ENCODE results near the gene F10. TPM values are rescaled to one million over a fixed set of nuclear protein-coding genes. Genes with fewer than 3 reads are reported as not detected.
A peak's percentile ranks its signal among the peaks of the same experiment; 100 is the strongest.

F10 gene
- total RNA-seq, 5 donors from 2014 or later (not counting 1 experiment from before 2014, with no cell fraction given): not detected

- no peak overlapping the region for H3K27ac ChIP-seq (ENCODE audit: low read length)
- ChIA-PET CTCF (interaction anchor here in 1 of 2 donors (0.8 kb wide), 1 partner anchor 62 kb away, joined by 4 read pairs; no protein-coding TSS in a partner anchor), POLR2A (no interaction called here)
- peaks cover 13 to 19% of the 10 kb centered on the region in 2 experiments for H3K4me1 ChIP-seq (ENCODE audit: control insufficient read depth in 1 of 2, extremely low read depth in 1 of 2, insufficient read depth in 2 of 2, low read length in 2 of 2)
- peaks cover 0 to 8% of the 10 kb centered on the region in 2 donors for H3K27me3 Mint-ChIP-seq
- H3K27me3 ChIP-seq (replicated peaks in 1 of 2; ENCODE audit: control insufficient read depth in 2 of 2, extremely low read depth in 1 of 2, insufficient read depth in 2 of 2, low read length in 1 of 2): peaks cover 2 to 45% of the 10 kb centered on the region in 2 experiments
- no peak for ATAC-seq (replicated peaks in 1 of 4)
- H3K27ac Mint-ChIP-seq: no peak overlapping the region
- H3K4me3 ChIP-seq (ENCODE audit: control insufficient read depth in 1 of 2, extremely low read depth in 1 of 2, low read length in 1 of 2): no peak overlapping the region
- peaks cover 12 to 13% (median 13%) of the 10 kb centered on the region in 3 donors for H3K4me1 Mint-ChIP-seq
- H3K9me3 Mint-ChIP-seq: no peaks in the 10 kb centered on the region
- H3K36me3 Mint-ChIP-seq: no peaks in the 10 kb centered on the region
- H3K36me3 ChIP-seq (ENCODE audit: control insufficient read depth in 2 of 2, extremely low read depth in 1 of 2, insufficient read depth in 1 of 2, low read length in 1 of 2): no peaks in the 10 kb centered on the region
- no peaks in the 10 kb centered on the region for H3K9me3 ChIP-seq
- 99% methylated on average over 10 of the region's 13 CpGs for WGBS (ENCODE audit: insufficient coverage)
- DNase-seq: no peak
- H3K4me3 Mint-ChIP-seq: no peak overlapping the region
Measured at GRCh38 chr13:113148407-113148806, 25.8 kb downstream of the F10 start.

- Histone ChIP-seq H3K36me3 (ENCODE audit: control insufficient read depth in 2 of 2, extremely low read depth in 1 of 2, insufficient read depth in 1 of 2, low read length in 1 of 2) (no peaks in the 10 kb centered on the region), H3K27me3 (replicated peaks in 1 of 2; ENCODE audit: control insufficient read depth in 2 of 2, extremely low read depth in 1 of 2, insufficient read depth in 2 of 2, low read length in 1 of 2) (peaks cover 2 to 39% of the 10 kb centered on the region in 2 experiments), H3K4me1 (ENCODE audit: control insufficient read depth in 1 of 2, extremely low read depth in 1 of 2, insufficient read depth in 2 of 2, low read length in 2 of 2) (peaks cover 15 to 22% of the 10 kb centered on the region in 2 experiments), H3K4me3 (ENCODE audit: control insufficient read depth in 1 of 2, extremely low read depth in 1 of 2, low read length in 1 of 2) (no peak overlapping the region), H3K27ac (ENCODE audit: low read length) (no peak overlapping the region), H3K9me3 (no peaks in the 10 kb centered on the region)
- Mint-ChIP-seq H3K4me1 (peaks cover 13 to 17% (median 16%) of the 10 kb centered on the region in 3 donors), H3K9me3 (no peaks in the 10 kb centered on the region), H3K36me3 (no peaks in the 10 kb centered on the region), H3K4me3 (no peak overlapping the region), H3K27ac (no peak overlapping the region), H3K27me3 (peaks cover 0 to 8% of the 10 kb centered on the region in 2 donors)
- ChIA-PET CTCF (no interaction called here), POLR2A (no interaction called here)
- ATAC-seq (replicated peaks in 1 of 4) (no peak), DNase-seq (no peak)
- WGBS (ENCODE audit: insufficient coverage): 94% methylated on average over 35 of the region's 38 CpGs
Measured at GRCh38 chr13:113148940-113149503, 26.4 kb downstream of the F10 start.

GRCh38 chr13:113149711-113150549 is 27.3 kb downstream of the F10 start:
- 87% methylated on average over 22 of the region's 26 CpGs for WGBS (ENCODE audit: insufficient coverage)
- Mint-ChIP-seq H3K4me3 (no peak overlapping the region), H3K27ac (no peak overlapping the region), H3K9me3 (no peaks in the 10 kb centered on the region), H3K4me1 (peaks cover 16 to 19% (median 18%) of the 10 kb centered on the region in 3 donors), H3K36me3 (no peaks in the 10 kb centered on the region), H3K27me3 (peaks cover 0 to 8% of the 10 kb centered on the region in 2 donors)
- H3K36me3 ChIP-seq (ENCODE audit: control insufficient read depth in 2 of 2, extremely low read depth in 1 of 2, insufficient read depth in 1 of 2, low read length in 1 of 2): no peaks in the 10 kb centered on the region
- ChIA-PET POLR2A (no interaction called here), CTCF (no interaction called here)
- no peak for ATAC-seq (replicated peaks in 1 of 4)
- H3K27me3 ChIP-seq (replicated peaks in 1 of 2; ENCODE audit: control insufficient read depth in 2 of 2, extremely low read depth in 1 of 2, insufficient read depth in 2 of 2, low read length in 1 of 2): peaks cover 2 to 36% of the 10 kb centered on the region in 2 experiments
- DNase-seq: no peak
- peaks cover 15 to 26% of the 10 kb centered on the region in 2 experiments for H3K4me1 ChIP-seq (ENCODE audit: control insufficient read depth in 1 of 2, extremely low read depth in 1 of 2, insufficient read depth in 2 of 2, low read length in 2 of 2)
- no peaks in the 10 kb centered on the region for H3K9me3 ChIP-seq
- H3K4me3 ChIP-seq (ENCODE audit: control insufficient read depth in 1 of 2, extremely low read depth in 1 of 2, low read length in 1 of 2): no peak overlapping the region
- H3K27ac ChIP-seq (ENCODE audit: low read length): no peak overlapping the region

DNA sequence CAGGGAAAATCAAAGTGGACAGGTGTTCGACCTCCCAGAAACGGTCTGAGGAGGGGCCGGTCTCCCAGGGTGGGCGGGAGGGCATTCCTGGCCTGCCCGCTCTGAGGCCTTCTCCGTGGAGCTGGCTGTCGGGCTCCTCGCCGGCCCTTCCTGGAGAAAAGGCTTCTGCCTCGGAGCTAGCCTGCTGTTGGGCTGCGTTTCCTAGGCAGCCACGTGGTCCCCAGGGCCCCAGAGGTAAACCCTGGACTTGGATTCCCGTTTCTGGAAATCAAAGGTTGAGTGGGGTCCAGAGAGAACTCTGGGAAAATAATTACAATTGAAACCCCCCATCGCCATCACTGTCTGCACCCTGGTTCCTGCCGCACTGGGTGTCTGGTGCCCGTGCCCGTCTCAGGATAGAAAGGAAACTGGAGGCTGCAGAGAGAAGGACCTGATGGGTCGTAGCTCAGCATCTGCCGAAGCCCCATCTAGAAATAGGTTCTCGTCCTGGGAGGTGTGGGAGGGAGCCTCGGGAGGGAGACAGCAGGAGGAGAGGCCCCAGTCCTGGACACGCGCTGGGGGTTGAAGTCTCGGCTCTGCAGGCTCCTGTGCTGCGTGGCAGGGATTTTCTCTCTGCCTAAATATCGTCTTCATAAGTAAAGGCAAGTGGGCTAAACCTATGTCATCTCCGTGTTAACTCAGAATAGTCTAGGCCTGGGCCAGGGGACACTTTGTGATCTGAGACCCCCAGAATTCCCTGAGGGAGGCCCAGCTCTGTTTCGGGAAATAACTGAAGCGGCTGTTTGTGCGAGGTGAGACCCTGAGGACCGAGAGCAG is 28.2 kb downstream of the F10 start:
- Histone ChIP-seq H3K27me3 (replicated peaks in 1 of 2; ENCODE audit: control insufficient read depth in 2 of 2, extremely low read depth in 1 of 2, insufficient read depth in 2 of 2, low read length in 1 of 2) (peaks cover 2 to 36% of the 10 kb centered on the region in 2 experiments), H3K4me3 (ENCODE audit: control insufficient read depth in 1 of 2, extremely low read depth in 1 of 2, low read length in 1 of 2) (no peak overlapping the region), H3K4me1 (ENCODE audit: control insufficient read depth in 1 of 2, extremely low read depth in 1 of 2, insufficient read depth in 2 of 2, low read length in 2 of 2) (peaks cover 15 to 26% of the 10 kb centered on the region in 2 experiments), H3K36me3 (ENCODE audit: control insufficient read depth in 2 of 2, extremely low read depth in 1 of 2, insufficient read depth in 1 of 2, low read length in 1 of 2) (no peaks in the 10 kb centered on the region), H3K27ac (ENCODE audit: low read length) (no peak overlapping the region), H3K9me3 (no peaks in the 10 kb centered on the region)
- H3K4me1 Mint-ChIP-seq: peaks cover 19 to 21% (median 19%) of the 10 kb centered on the region in 3 donors
- peaks cover 0 to 8% of the 10 kb centered on the region in 2 donors for H3K27me3 Mint-ChIP-seq
- no peak overlapping the region for H3K27ac Mint-ChIP-seq
- H3K9me3 Mint-ChIP-seq: peaks cover 3 to 6% (median 5%) of the 10 kb centered on the region in 3 donors
- POLR2A ChIA-PET: no interaction called here
- peak overlapping the region in 1 of 3 donors; percentile 17 for H3K4me3 Mint-ChIP-seq
- DNase-seq (no peak), ATAC-seq (replicated peaks in 1 of 4) (no peak)
- CTCF ChIA-PET: no interaction called here
- 89% methylated on average over 20 of the region's 31 CpGs for WGBS (ENCODE audit: insufficient coverage)
- H3K36me3 Mint-ChIP-seq: no peaks in the 10 kb centered on the region

- H3K9me3 Mint-ChIP-seq: peaks cover 3 to 7% (median 6%) of the 10 kb centered on the region in 3 donors
- H3K27ac Mint-ChIP-seq: peak overlapping the region in 1 of 2 donors; percentile 66
- Histone ChIP-seq H3K27me3 (replicated peaks in 1 of 2; ENCODE audit: control insufficient read depth in 2 of 2, extremely low read depth in 1 of 2, insufficient read depth in 2 of 2, low read length in 1 of 2) (peaks cover 2 to 27% of the 10 kb centered on the region in 2 experiments), H3K27ac (ENCODE audit: low read length) (no peak overlapping the region), H3K9me3 (no peaks in the 10 kb centered on the region), H3K4me3 (ENCODE audit: control insufficient read depth in 1 of 2, extremely low read depth in 1 of 2, low read length in 1 of 2) (peak overlapping the region in 1 of 2 donors; percentile 81), H3K36me3 (ENCODE audit: control insufficient read depth in 2 of 2, extremely low read depth in 1 of 2, insufficient read depth in 1 of 2, low read length in 1 of 2) (no peaks in the 10 kb centered on the region), H3K4me1 (ENCODE audit: control insufficient read depth in 1 of 2, extremely low read depth in 1 of 2, insufficient read depth in 2 of 2, low read length in 2 of 2) (peaks cover 15 to 26% of the 10 kb centered on the region in 2 experiments)
- H3K4me3 Mint-ChIP-seq: peak overlapping the region; percentile 77 to 84 (median 83)
- H3K4me1 Mint-ChIP-seq: peaks cover 19 to 21% (median 19%) of the 10 kb centered on the region in 3 donors
- CTCF ChIA-PET: interaction anchor here in 1 of 2 donors (0.6 kb wide), 1 partner anchor 430 kb away, joined by 4 read pairs; no protein-coding TSS in a partner anchor
- POLR2A ChIA-PET: no interaction called here
- DNase-seq (peak in 2 of 35 experiments; percentile 22 to 39), ATAC-seq (replicated peaks in 1 of 4) (no peak)
- H3K27me3 Mint-ChIP-seq: peaks cover 0 to 4% of the 10 kb centered on the region in 2 donors
- WGBS (ENCODE audit: insufficient coverage): 63% methylated on average over 17 of the region's 28 CpGs
- no peaks in the 10 kb centered on the region for H3K36me3 Mint-ChIP-seq
Measured at GRCh38 chr13:113151745-113152690, 29.4 kb downstream of the F10 start.

All from T-cell (primary cell).